ENCODE results near the gene RHBDF1. TPM values are rescaled to one million over a fixed set of nuclear protein-coding genes. Genes with fewer than 3 reads are reported as not detected.

The RHBDF1 gene
- total and polyA plus RNA-seq, 9 of the 15 experiments (the other 6 are each of a cell fraction or from before 2014, with no cell fraction given) = 1.0 to 8.2 (median 4.2) TPM

- TF ChIP-seq SP2 (IDR thresholded peaks at IDR 0.05; ENCODE audit: extremely low read depth, low read depth, low read length, poor library complexity, severe bottlenecking) = no peak
- TF ChIP-seq SAP30 (IDR thresholded peaks at IDR 0.05; ENCODE audit: borderline replicate concordance, insufficient read depth, low read depth, low read length, poor library complexity, severe bottlenecking) = peak; percentile 41
- TF ChIP-seq TAF15 (IDR thresholded peaks at IDR 0.05; ENCODE audit: low read depth, low read length) = no peak
- TF ChIP-seq PCBP1 (IDR thresholded peaks at IDR 0.05; ENCODE audit: low read depth, low read length, poor library complexity, severe bottlenecking) = no peak
- no peak for TF ChIP-seq CHD7 (IDR thresholded peaks at IDR 0.05; ENCODE audit: low read depth, low read length)
- no peak for TF ChIP-seq ZFP30 (CRISPR knock-in tag; IDR thresholded peaks at IDR 0.05; ENCODE audit: borderline replicate concordance)
- no peak for TF ChIP-seq ZC3H11A (IDR thresholded peaks at IDR 0.05; ENCODE audit: low read depth, low read length)
- TF ChIP-seq ZBTB43 (CRISPR knock-in tag; IDR thresholded peaks at IDR 0.05) = no peak
- no peak for TF ChIP-seq YBX1 (IDR thresholded peaks at IDR 0.05)
- TF ChIP-seq HMGXB4 (CRISPR knock-in tag; IDR thresholded peaks at IDR 0.05) = no peak
- TF ChIP-seq SOX6 (IDR thresholded peaks at IDR 0.05) = 0 out of 2 replicates have a peak, but pooled peaks have one; percentile 5
- TF ChIP-seq TBP (optimal IDR thresholded peaks at IDR 0.05; ENCODE audit: low read depth, low read length) = peak; percentile 45
- no peak for TF ChIP-seq MTA2 (IDR thresholded peaks at IDR 0.05; ENCODE audit: low read depth)
Observed at GRCh38 chr16:77807-78443, 5.5 kb upstream of the RHBDF1 start, which contains the start of gene MPG (continued).
